ENCODE results near the gene POP4.

POP4 gene

DNA sequence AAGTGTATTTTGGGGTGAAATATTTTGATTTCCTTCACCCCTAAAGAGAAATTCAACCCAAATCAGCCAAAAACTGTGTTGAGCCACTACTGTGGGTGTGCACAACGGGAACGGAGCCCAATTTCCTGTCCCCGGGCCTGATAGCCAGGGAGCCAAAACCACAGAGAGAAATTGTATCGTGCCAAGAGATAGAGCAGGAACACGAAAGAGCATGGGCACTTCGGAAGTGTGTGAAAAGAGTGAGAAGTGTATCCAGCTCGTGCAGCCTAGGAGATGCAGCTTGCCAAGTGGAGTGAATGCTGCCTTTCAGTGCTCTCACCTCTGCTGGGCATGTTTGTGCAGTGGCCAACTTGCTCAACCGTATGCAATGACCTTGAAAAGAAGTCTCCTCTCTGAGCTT, 39.8 kb downstream of the POP4 start:
- H3K4me3 ChIP-seq (ENCODE audit: low read length): no peak overlapping the region
- H4K20me1 ChIP-seq (ENCODE audit: insufficient read depth, low read length): no peaks in the 10 kb centered on the region
- peaks cover 51% of the 10 kb centered on the region for H3K27me3 ChIP-seq (replicated peaks; ENCODE audit: insufficient read depth, low read length)
- no peak overlapping the region for H3K4me2 ChIP-seq (ENCODE audit: low read depth, low read length)
- H3F3A ChIP-seq (ENCODE audit: insufficient read depth, low read length): no peaks in the 10 kb centered on the region
- TF ChIP-seq EZH2phosphoT487 (IDR thresholded peaks at IDR 0.05; ENCODE audit: low read length) (no peak), EZH2 (optimal IDR thresholded peaks at IDR 0.05; ENCODE audit: low read depth, low read length) (no peak)
- TF ChIP-seq, protein P1, sequence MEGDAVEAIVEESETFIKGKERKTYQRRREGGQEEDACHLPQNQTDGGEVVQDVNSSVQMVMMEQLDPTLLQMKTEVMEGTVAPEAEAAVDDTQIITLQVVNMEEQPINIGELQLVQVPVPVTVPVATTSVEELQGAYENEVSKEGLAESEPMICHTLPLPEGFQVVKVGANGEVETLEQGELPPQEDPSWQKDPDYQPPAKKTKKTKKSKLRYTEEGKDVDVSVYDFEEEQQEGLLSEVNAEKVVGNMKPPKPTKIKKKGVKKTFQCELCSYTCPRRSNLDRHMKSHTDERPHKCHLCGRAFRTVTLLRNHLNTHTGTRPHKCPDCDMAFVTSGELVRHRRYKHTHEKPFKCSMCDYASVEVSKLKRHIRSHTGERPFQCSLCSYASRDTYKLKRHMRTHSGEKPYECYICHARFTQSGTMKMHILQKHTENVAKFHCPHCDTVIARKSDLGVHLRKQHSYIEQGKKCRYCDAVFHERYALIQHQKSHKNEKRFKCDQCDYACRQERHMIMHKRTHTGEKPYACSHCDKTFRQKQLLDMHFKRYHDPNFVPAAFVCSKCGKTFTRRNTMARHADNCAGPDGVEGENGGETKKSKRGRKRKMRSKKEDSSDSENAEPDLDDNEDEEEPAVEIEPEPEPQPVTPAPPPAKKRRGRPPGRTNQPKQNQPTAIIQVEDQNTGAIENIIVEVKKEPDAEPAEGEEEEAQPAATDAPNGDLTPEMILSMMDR (IDR thresholded peaks at IDR 0.05; ENCODE audit: low read length): no peak
- no peaks in the 10 kb centered on the region for H3K9me3 ChIP-seq (replicated peaks; ENCODE audit: insufficient read depth, low read length)
- H3K9ac ChIP-seq (ENCODE audit: low read length): no peak overlapping the region
- H3K27ac ChIP-seq (ENCODE audit: low read length): no peak overlapping the region
- no peaks in the 10 kb centered on the region for H3K9me2 ChIP-seq (replicated peaks; ENCODE audit: insufficient read depth, low read length)
- DNase-seq: no peak
- no peak overlapping the region for H2AFZ ChIP-seq (ENCODE audit: low read length)
- no peaks in the 10 kb centered on the region for H3K79me2 ChIP-seq (ENCODE audit: low read length)
- no peaks in the 10 kb centered on the region for H3K4me1 ChIP-seq (ENCODE audit: low read length)
- H3K36me3 ChIP-seq (replicated peaks; ENCODE audit: insufficient read depth, low read length): no peaks in the 10 kb centered on the region

DNA sequence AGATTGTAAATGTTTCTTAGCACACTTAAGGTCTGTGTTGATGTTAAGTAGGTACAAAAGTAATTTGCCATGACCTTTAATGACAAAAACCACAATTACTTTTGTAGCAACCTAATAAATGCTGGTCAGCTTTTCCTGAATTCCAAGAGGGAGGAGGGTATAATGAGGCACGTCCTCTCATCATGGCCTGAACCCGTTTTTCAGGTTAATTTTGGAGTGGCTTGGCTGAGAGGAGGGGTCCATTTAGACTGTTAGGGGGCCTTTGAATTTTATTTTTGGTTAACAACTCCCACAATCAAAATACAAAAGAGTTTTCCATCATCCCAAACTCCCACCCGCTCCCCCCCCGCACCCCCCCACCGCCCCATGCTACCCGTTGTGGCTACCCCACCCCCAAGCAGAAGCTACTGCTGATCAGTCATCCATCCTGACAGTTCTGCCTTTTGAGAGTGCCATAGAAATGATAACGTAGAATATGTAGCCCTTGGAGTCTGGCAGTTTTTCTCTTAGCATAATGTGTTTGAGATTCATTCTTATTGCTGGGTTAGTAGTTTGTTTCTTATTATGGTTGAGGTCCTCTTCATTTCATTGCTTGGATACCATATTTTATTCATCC, 44.8 kb downstream of the POP4 start:
- H3K9me3 ChIP-seq (replicated peaks; ENCODE audit: insufficient read depth, low read length): no peaks in the 10 kb centered on the region
- no peak for DNase-seq
- no peaks in the 10 kb centered on the region for H3K4me1 ChIP-seq (ENCODE audit: low read length)
- no peak overlapping the region for H3K4me3 ChIP-seq (ENCODE audit: low read length)
- H3F3A ChIP-seq (ENCODE audit: insufficient read depth, low read length): no peaks in the 10 kb centered on the region
- H3K9me2 ChIP-seq (replicated peaks; ENCODE audit: insufficient read depth, low read length): no peaks in the 10 kb centered on the region
- no peak for TF ChIP-seq EZH2phosphoT487 (IDR thresholded peaks at IDR 0.05; ENCODE audit: low read length)
- no peak for TF ChIP-seq EZH2 (optimal IDR thresholded peaks at IDR 0.05; ENCODE audit: low read depth, low read length)
- H3K9ac ChIP-seq (ENCODE audit: low read length): no peak overlapping the region
- H2AFZ ChIP-seq (ENCODE audit: low read length): no peak overlapping the region
- no peaks in the 10 kb centered on the region for H3K79me2 ChIP-seq (ENCODE audit: low read length)
- no peak overlapping the region for H3K27ac ChIP-seq (ENCODE audit: low read length)
- H3K4me2 ChIP-seq (ENCODE audit: low read depth, low read length): no peak overlapping the region
- H3K36me3 ChIP-seq (replicated peaks; ENCODE audit: insufficient read depth, low read length): no peaks in the 10 kb centered on the region
- no peaks in the 10 kb centered on the region for H4K20me1 ChIP-seq (ENCODE audit: insufficient read depth, low read length)
- H3K27me3 ChIP-seq (replicated peaks; ENCODE audit: insufficient read depth, low read length): peaks cover 54% of the 10 kb centered on the region

DNA sequence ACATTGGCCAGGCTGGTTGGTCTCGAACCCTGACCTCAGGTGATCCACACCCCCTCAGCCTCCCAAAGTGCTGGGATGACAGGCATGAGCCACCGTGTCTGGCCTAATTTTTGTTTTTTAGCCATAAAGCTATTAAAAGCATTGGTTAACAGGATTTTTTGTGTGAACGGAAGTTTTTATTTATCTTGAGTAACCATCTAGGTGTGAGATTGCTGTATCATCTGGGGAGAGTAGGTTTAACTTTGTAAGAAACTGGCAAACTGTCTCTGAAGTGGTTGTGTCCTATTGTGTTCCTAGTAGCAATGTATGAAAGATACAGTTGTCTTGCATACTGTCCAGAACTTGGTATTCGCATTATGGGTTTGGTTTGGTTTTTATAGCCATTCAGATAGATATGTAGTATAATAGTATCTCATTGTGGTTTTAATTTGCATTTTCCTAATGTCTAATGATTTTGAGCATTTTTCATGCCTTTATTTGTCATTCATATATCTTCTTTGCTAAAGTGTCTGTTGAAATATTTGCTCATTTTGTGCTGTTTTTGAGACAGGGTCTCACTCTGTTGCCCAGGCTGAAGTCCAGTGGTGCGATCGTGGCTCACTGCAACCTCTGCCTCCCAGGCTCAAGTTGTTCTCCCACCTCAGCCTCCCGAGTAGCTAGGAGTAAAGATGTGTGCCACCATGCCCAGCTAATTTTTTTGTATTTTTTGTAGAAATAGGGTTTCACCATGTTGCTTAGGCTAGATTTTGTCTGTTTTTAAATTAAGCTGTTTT, 45.7 kb downstream of the POP4 start:
- Histone ChIP-seq H4K20me1 (ENCODE audit: insufficient read depth, low read length) (no peaks in the 10 kb centered on the region), H3K9ac (ENCODE audit: low read length) (no peak overlapping the region), H3K4me2 (ENCODE audit: low read depth, low read length) (no peak overlapping the region), H3K36me3 (replicated peaks; ENCODE audit: insufficient read depth, low read length) (no peaks in the 10 kb centered on the region), H3K9me3 (replicated peaks; ENCODE audit: insufficient read depth, low read length) (no peaks in the 10 kb centered on the region), H2AFZ (ENCODE audit: low read length) (no peak overlapping the region), H3K4me1 (ENCODE audit: low read length) (no peaks in the 10 kb centered on the region), H3K79me2 (ENCODE audit: low read length) (no peaks in the 10 kb centered on the region), H3K4me3 (ENCODE audit: low read length) (no peak overlapping the region), H3F3A (ENCODE audit: insufficient read depth, low read length) (no peaks in the 10 kb centered on the region), H3K27me3 (replicated peaks; ENCODE audit: insufficient read depth, low read length) (peaks cover 58% of the 10 kb centered on the region), H3K9me2 (replicated peaks; ENCODE audit: insufficient read depth, low read length) (no peaks in the 10 kb centered on the region), H3K27ac (ENCODE audit: low read length) (no peak overlapping the region)
- TF ChIP-seq, protein P1 (IDR thresholded peaks at IDR 0.05; ENCODE audit: low read length): no peak
- DNase-seq: no peak

DNA sequence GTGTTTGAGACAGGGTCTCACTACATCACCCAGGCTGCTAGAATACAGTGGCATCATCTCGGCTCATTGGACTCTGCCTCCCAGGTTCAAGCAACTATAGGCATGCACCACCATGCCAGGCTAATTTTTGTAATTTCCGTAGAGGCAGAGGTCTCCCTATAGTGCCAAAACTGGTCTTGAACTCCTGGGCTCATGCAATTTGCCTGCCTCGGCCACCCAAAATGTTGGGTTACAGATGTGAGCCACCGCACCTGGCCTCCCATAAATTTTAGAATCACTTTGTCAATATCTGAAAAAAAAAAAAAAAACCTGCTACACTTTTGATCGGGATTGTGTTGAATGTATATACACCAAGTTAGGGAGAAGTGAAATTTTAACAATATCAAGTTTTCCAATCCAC, 47.3 kb downstream of the POP4 start:
- no peaks in the 10 kb centered on the region for H3K79me2 ChIP-seq (ENCODE audit: low read length)
- TF ChIP-seq, protein P1 (IDR thresholded peaks at IDR 0.05; ENCODE audit: low read length): no peak
- no peak for TF ChIP-seq EZH2phosphoT487 (IDR thresholded peaks at IDR 0.05; ENCODE audit: low read length)
- no peak for TF ChIP-seq EZH2 (optimal IDR thresholded peaks at IDR 0.05; ENCODE audit: low read depth, low read length)

More for the DNA sequence above, 47.3 kb downstream of the POP4 start:
- no peaks in the 10 kb centered on the region for H3K9me2 ChIP-seq (replicated peaks; ENCODE audit: insufficient read depth, low read length)
- H2AFZ ChIP-seq (ENCODE audit: low read length): no peak overlapping the region
- no peaks in the 10 kb centered on the region for H4K20me1 ChIP-seq (ENCODE audit: insufficient read depth, low read length)
- no peaks in the 10 kb centered on the region for H3K4me1 ChIP-seq (ENCODE audit: low read length)
- DNase-seq: no peak
- H3K27me3 ChIP-seq (replicated peaks; ENCODE audit: insufficient read depth, low read length): peaks cover 56% of the 10 kb centered on the region
- H3K36me3 ChIP-seq (replicated peaks; ENCODE audit: insufficient read depth, low read length): no peaks in the 10 kb centered on the region
- H3K27ac ChIP-seq (ENCODE audit: low read length): no peak overlapping the region
- H3K9ac ChIP-seq (ENCODE audit: low read length): no peak overlapping the region
- no peak overlapping the region for H3K4me3 ChIP-seq (ENCODE audit: low read length)
- no peak overlapping the region for H3K4me2 ChIP-seq (ENCODE audit: low read depth, low read length)
- no peaks in the 10 kb centered on the region for H3F3A ChIP-seq (ENCODE audit: insufficient read depth, low read length)
- no peaks in the 10 kb centered on the region for H3K9me3 ChIP-seq (replicated peaks; ENCODE audit: insufficient read depth, low read length)

Data from MM.1S (cell line).